HG03469 (cell line): ENCODE data around the gene PTPN6.

Source experiments
- ATAC-seq: cut with Tn5 transposase; IDR thresholded peaks from one replicate; pipeline ENCODE4 v1.9.1; 2021; ENCODE audit warnings: mild to moderate bottlenecking, moderate library complexity, moderate number of reproducible peaks; ENCODE audit not compliant: unreplicated experiment

PTPN6 gene

GRCh38 chr12:6954316-6955107 lies 3.4 kb downstream of the PTPN6 start:
- no peak for ATAC-seq

GRCh38 chr12:6955108-6956020 lies 4.2 kb downstream of the PTPN6 start:
- no peak for ATAC-seq

GRCh38 chr12:6956021-6956727 lies 5.0 kb downstream of the PTPN6 start:
- ATAC-seq: no peak

- ATAC-seq: no peak
Observed at GRCh38 chr12:6957151-6957701, 6.1 kb downstream of the PTPN6 start.

- ATAC-seq: no peak
Observed at GRCh38 chr12:6957741-6958608, 6.8 kb downstream of the PTPN6 start.

GRCh38 chr12:6958609-6959057 lies 7.5 kb downstream of the PTPN6 start:
- ATAC-seq: no peak

DNA sequence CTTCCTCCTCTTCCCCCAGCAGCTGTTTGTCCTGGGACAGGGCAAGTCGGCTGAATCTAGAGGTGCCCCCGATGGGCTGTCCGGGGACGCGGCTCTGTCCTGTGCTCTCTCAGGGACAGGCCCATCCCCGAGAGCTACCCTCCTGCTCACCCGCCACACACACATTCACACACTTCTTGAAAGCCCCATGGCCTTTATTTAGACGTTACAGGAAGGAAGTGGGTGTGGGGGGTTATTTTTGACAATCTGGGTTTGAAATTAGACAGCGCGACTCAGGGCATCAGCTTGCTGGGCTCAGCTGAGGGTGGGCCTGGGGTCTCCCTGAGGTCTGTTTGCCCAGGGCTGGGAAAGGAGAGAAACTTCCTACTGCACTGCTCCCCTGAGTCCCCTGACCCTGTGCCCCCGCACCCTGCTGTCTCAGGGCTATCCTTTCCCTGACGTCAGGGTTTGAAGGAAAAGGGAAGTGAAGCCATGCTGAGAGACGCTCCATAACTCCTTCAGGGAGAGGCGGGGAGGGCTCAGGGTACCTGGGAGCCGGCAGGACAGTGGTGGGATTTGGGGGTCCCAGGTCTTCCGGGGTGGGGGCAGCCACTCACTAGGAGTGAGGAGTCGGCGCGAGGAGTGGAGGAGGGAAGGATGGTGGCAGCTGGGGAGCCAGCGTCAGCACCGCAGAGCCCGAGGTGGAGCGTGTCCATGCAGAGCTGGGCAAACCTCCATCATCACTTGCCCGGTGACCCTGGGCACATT lies 8.1 kb downstream of the PTPN6 start:
- ATAC-seq: no peak

- ATAC-seq: no peak
Observed at GRCh38 chr12:6959805-6960592, 8.8 kb downstream of the PTPN6 start.

DNA sequence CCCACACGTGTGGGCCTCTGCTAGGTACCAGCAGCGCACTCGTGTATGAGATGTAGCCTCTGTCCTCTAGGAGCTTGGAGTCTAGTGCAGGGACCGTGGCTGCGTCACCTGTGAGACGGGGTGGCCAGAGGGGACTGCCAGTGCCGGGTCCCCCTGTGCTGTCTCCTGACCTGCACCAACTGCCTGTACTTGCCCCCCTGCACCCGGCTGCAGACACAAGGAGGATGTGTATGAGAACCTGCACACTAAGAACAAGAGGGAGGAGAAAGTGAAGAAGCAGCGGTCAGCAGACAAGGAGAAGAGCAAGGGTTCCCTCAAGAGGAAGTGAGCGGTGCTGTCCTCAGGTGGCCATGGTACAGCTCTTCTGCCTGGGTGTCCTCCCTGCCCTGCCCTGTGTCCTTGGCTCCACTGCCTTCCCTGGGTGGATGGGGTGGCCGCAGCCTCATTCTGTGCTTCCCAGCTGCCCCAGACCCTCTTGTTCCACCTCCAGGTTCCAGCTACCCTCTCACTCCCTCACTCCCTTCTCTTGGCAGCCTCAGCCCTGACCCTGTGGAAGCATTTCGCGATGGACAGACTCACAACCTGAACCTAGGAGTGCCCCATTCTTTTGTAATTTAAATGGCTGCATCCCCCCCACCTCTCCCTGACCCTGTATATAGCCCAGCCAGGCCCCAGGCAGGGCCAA lies 9.6 kb downstream of the PTPN6 start:
- ATAC-seq: no peak

DNA sequence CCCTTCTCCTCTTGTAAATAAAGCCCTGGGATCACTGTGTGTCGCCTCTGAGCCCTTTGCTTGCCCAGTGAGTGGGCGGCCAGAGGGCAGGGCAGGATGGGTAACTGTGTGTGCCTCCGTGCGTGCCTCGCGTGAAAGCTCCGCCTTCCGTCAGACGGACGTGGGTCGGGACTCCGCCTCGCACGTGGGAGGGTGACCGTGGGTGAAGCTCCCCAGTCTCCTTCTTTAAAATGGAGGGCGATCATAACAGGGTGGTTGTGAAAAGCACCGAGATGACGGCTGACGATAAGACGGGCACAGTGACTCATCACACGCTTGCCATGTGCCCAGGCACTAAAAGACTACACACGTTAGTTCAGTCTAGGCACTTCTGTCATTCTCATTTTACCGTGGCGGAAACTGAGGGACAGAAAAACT lies 10.1 kb downstream of the PTPN6 start:
- ATAC-seq: no peak

DNA sequence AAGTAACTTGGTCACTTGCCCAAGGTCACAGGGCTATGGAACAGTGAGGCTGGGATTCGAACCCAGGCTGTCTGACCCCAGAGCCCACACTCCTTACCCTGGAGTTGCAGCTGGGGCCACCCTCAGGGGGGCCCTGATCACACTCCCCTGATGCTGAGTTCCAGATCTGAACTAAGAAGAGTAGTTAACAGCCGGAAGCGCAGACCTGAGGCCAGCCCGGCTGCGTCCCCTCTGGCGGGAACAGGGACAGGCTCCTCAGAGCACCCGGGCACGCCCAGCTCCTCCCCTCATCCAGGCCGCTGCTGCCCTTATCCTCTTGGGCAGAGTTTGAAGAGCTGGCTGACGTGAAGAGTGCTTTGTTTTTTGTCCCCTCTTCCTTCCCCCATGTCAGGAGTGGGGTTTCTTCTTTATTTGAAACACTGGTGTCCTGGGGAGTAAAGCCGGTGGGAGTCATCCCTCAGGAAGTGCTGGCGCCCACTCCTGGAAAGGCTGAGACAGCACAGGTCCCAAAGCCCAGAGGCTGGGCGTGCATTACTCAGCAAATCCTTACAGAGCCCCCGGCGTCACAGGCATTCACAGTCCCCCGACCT lies 10.6 kb downstream of the PTPN6 start:
- no peak for ATAC-seq

GRCh38 chr12:6962285-6963015 lies 11.3 kb downstream of the PTPN6 start:
- no peak for ATAC-seq

- no peak for ATAC-seq
Observed at GRCh38 chr12:6963016-6963731, 12.0 kb downstream of the PTPN6 start.

GRCh38 chr12:6963791-6964413 lies 12.7 kb downstream of the PTPN6 start:
- no peak for ATAC-seq

DNA sequence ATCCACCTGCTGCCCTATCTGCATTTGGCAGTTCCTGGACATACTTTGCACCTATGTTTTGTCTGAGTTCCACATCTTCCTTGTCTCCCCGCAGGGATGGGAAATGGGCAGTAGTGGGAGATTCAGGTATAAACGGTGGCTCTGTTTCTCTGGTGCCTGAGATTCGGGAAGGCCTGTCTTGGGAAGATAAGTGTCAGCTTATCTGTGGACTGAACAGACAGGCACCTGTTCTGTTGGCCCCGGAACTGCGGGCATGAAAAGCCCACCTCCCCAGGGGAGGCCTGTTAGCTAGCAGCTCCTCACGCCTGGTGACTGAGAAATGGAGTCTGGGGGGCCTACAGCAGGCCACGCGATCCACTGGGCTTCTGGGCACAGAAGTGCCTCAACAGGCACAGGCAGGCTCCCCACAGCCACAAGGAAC lies 13.5 kb downstream of the PTPN6 start:
- no peak for ATAC-seq
